ENCODE data around the gene ITSN1. TPM values are rescaled to one million over a fixed set of nuclear protein-coding genes. Genes with fewer than 3 reads are reported as not detected.
"Not testable (repeated sequence)": the region's sequence is repeated elsewhere in the genome, so short reads cannot be mapped to it uniquely, and the experiment has no call there.

The ITSN1 gene
- total RNA-seq, 1 experiment from 2014 or later: 35.2 TPM

DNA sequence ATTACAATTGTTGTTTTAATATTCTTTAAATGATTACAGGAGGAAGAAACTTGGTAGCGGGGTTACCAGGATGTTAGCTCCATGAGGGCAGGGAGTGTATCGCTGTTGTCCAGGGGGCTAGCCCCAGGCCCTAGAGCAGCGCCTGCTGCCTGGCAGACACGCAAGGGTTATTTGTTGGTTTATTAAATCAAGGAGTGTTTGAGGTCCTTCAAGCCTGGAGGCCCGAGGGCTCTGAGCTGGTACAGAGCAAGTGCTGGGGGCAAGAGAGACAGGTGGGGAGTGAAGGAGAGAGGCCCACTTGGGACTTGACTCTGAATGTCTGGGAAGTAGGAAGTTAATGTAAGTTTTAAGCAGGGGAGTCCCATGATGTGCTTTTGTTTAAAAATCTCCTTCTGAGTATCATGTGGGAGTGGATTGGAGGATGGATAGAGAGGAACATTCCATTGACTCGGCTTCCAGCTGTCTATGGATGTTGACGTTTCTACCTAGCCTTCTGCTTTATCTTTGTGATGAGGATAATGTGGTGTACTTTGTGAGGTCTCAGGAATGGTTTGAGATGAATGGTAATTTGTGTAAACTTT, 8.7 kb downstream of the ITSN1 start:
- no peak for DNase-seq (ENCODE audit: low read depth)

- DNase-seq (ENCODE audit: low read depth): no peak
These were observed 9.8 kb downstream of the ITSN1 start for GRCh38 chr21:33651965-33652680.

GRCh38 chr21:33654412-33654811, 12.1 kb downstream of the ITSN1 start:
- no peak for DNase-seq (ENCODE audit: low read depth)

DNA sequence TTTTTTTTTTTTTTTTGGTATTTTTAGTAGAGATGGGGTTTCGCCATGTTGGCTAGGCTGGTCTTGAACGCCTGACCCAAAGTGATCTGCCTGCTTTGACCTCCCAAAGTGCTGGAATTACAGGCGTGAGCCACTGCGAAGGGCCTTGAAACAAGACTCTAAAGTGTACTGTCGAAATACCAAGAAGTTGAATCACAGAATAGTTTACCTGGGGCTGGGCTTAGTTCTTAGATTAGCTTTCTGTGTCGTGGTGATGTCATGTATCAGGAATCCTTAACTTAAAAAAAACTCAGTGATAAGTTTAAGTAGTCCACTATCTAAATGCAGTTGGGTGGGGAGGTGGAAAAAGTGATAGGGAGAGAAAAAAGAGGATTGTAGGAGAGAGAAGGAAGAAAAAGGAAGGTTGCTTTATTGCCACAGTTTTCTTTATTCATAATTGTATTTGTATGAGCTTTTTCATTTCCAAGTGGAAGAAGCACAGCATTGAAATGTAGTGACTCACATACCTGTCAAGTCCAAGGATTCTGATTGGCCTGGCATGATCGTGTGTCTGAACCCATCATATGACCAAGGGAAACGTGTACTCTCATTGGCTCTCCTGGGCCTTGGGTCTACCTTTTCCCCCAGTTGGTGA, 13.4 kb downstream of the ITSN1 start:
- DNase-seq (ENCODE audit: low read depth): peak; percentile 68

DNA sequence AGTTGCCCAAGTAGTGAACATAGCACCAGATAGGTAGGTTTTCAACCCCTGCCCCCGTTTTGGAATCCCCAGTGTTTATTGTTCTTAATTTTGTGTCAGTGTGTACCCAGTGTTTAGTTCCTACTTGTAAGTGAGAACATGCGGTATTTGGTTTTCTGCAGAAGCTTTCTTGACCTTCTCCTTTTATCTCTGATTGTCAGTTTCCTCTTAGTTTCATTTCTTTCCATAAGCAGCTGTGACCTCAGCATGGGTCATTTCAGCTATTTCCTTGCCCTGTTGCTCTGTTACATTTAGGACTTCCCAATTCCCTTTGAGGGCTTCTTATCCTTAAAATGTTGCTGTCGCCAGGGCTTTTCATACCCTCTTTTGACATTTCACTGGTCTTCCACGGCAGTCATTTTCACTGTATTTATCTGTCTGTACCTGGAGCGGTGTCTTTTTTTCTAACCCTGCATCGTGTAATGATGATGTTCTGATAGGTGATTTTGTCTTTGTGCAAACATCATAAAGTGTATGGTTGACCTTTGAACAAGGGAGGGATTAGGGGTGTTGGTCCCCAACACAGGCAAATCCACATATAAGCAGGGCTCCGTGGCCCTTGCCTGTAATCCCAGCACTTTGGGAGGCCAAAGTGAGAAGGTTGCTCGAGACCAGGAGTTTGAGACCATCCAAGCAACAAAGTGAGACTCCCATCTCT, 15.0 kb downstream of the ITSN1 start:
- no peak for DNase-seq (ENCODE audit: low read depth)

- no peak for DNase-seq (ENCODE audit: low read depth)
These were observed 16.7 kb downstream of the ITSN1 start for GRCh38 chr21:33658919-33659567.

GRCh38 chr21:33659568-33659949, 17.3 kb downstream of the ITSN1 start:
- no peak for DNase-seq (ENCODE audit: low read depth)

- DNase-seq (ENCODE audit: low read depth): no peak
These were observed 18.1 kb downstream of the ITSN1 start for GRCh38 chr21:33660406-33660805.

DNA sequence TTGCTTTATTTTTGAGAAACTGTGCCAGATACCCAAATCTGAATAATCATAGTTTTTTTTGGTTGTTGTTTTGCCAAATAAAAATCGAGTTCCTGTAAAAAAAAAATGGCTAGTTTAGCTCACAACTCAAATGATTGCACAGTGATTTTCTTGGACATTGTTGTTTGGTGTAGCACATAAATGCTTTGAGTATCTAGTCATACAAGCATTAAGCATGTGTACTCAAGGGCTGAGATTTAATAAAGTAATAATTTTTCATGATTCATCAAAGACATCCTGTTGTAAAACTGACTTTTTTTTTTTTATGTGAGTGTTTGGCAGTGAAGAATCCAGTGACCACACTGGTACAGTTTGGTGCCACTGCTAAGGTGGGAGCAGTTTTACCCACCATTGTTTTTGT, 18.8 kb downstream of the ITSN1 start:
- peak; percentile 37 for DNase-seq (ENCODE audit: low read depth)

DNA sequence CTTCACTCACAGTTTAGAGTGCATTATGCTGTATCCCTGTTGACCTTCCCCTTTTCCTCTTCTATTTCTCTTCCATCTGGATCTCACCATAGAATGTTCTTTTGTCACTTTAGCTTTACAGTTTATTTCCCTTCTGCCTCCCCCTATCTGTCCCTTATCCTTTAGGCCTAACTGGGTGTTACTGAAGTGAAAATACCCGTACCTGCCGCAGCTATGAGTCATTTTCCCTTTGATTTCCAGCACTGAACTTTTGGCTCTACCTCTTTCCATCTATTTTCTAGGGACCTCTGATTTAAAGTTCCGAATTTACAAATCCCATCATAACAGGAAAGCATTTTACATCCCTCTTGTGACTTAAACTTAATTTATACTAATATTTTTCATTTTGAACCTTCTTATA, 19.7 kb downstream of the ITSN1 start:
- no peak for DNase-seq (ENCODE audit: low read depth)

- DNase-seq (ENCODE audit: low read depth): no peak
These were observed 20.9 kb downstream of the ITSN1 start for GRCh38 chr21:33663241-33663640.

DNA sequence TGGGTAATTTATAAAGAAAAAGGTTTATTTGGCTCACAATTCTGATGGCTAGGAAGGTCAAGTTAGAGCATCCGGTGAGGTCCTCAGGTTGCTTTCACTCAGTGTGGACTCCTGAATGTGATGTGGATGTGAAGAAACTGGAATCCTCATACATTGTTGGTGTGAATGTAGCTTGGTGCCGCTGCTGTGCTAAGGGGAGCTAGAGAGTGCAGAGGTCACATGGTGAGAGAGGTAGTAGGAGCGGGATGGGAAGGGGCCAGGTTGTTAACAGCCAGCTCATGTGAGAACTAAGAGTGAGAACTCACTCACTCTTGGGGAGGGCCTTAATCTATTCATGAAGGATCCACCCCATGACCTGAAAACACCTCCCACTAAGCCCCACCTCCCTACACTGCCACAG, 21.8 kb downstream of the ITSN1 start:
- no peak for DNase-seq (ENCODE audit: low read depth)

- DNase-seq (ENCODE audit: low read depth): peak; percentile 40
These were observed 23.9 kb downstream of the ITSN1 start for GRCh38 chr21:33666153-33666552.

DNA sequence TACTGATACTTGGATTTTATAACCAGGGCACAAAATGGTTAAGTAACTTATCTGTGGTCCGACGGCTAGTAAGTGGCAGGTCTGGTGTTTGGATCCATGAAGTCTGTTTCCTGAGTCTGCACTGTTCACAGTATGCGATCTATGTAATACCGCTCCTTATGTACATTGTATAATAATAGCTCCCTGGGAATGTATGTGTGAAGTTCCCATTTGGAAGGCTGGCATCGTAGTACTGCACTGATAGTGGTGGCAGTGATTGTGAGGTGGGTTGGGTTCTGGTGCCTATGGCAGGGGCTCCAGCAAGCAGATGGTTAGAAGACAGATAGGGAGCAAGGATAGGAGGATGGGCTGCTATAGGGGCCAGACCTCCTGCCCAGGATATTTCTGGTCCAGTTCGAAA, 25.3 kb downstream of the ITSN1 start:
- no peak for DNase-seq (ENCODE audit: low read depth)

- no peak for DNase-seq (ENCODE audit: low read depth)
These were observed 25.9 kb downstream of the ITSN1 start for GRCh38 chr21:33668180-33668579.

DNA sequence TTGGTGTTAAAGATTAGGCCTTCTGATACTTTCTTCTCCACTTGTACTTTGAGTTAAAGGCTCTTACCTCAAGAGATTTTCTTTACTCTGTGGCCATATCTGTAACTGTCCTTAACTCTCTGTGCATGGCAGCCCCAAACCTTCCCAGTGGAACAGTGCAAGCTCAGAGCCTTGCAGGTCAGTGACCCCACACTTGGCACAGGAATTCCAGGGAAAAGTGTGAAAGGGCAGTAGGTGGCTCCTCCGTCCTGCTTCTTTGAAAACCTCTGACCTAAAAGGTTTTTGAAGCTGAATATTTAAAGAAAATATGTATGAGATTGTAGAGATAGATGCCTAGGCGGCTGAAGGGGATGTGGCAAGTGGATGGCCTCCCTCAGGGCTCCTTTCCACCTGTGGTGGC, 26.3 kb downstream of the ITSN1 start:
- no peak for DNase-seq (ENCODE audit: low read depth)

DNA sequence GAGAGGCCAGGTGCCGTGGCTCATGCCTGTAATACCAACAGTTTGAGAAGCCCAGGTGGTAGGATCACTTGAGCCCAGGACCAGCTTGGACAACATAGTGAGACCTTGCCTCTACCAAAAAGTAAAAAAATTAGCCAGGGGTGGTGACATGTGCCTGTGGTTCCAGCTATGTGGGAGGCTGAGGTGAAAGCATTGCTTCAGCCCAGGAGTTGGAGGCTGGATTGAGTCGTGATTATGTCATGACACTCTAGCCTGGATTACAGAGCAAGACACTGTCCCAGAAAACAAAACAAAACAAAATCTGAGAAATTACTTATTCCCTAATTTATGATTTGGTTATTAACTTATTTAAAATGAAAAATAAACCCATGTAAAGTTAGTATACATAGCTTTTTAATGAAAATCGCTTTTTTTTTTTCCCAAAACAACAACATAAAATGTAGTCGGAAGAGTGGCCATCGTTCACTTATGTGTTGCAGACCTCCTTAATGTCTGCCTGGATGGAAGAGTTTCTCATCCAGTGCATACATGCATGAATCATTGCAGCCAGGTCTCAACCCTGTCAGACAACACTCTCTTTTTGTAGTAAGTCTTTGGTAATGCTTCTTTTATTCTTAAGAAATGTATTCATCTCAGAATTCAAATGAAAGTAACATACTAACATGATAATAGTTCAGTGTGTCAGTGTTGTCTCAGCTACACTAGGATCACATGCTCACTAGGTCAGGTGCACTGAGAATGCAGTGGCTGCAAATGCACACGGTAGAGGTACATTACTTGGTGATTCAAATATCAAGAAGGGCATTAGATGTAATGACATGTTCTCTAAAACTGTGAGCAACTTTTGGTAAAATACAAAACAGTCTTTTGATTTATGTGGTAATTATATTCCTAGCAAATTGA, 28.0 kb downstream of the ITSN1 start:
- DNase-seq (ENCODE audit: low read depth): no peak

GRCh38 chr21:33673473-33673872, 31.2 kb downstream of the ITSN1 start:
- no peak for DNase-seq (ENCODE audit: low read depth)

GRCh38 chr21:33674226-33674625, 31.9 kb downstream of the ITSN1 start:
- DNase-seq (ENCODE audit: low read depth): no peak

DNA sequence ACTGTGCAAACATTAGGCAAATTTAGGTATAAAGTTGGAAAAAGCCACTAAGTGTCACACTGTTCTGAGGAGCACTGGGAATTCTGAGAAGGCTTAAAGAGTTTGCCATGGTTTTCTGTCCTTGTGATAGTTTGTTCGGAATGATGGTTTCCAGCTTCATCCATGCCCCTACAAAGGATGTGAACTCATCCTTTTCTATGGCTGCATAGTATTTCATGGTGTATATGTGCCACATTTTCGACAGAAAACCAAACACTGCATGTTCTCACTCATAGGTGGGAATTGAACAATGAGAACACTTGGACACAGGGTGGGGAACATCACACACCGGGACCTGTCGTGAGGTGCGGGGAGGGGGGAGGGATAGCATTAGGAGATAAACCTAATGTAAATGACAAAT, 34.4 kb downstream of the ITSN1 start:
- not testable (repeated sequence) for DNase-seq (ENCODE audit: low read depth)

DNA sequence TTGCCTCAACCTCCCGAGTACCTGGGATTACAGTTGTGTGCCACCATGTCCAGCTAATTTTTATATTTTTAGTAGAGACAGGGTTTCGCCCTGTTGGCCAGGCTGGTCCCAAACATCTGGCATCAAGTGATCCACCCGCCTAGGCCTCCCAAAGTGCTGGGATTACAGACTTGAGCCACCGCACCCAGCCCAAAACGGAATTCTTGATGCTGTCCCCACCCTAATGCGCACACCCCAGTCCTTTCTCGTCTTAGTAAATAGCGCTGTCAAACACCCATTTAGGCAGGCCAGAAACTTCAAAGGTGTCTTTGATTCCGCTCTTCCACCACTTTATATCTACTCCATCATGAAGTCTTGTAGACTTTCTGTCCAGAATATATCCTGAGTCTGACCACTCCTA, 35.1 kb downstream of the ITSN1 start:
- no peak for DNase-seq (ENCODE audit: low read depth)

Measured in LHCN-M2 (cell line).